NB4 (cell line): Measurements from ENCODE around the gene DPF3.

ENCODE experiments used
- POLR2A ChIP-seq: IDR thresholded peaks from 2 replicates; pipeline ENCODE4 v1.6.1; 2011; ENCODE audit warnings: mild to moderate bottlenecking; ENCODE audit not compliant: insufficient read length; ENCODE audit errors: extremely low read depth
- TF ChIP-seq, protein P1 (sequence below): IDR thresholded peaks from one replicate; pipeline ENCODE4 v1.5.1; 2012; ENCODE audit warnings: low read depth, low read length

DNA sequence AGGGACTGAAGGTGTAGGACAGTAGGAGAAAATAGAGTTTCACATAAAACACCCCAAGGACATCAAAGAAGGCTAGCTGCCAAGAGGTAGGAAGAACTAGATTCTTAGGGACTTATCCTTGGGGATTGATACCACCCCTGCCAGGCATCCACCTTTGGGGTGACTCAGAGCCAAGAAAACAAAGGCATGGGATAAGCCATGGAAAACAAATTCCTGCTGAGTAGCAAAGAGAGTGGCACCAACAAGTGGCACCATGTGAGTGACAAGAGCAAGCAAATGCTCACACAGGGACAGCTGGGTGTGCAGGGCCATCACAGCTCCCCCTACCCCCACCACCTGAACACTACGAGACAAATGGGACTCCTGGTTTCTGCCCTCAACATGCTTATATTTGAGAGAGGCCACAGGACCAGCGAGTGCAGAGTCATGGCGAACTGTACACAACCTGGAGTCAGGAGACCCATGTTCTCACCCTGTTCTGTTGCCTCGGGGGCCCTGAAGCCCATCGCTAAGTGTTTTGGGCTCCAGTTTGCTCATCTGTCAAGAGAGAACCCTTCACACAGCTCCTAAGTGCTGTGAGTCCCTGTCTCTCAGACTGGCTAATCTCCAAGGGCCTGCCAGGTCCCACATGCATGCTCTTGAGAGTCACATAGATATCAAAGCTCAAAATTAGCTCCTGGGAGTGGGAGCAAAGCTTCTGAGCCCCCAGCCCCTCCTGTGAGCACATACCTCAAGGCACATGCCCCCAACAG is 91.9 kb downstream of the DPF3 start:
- TF ChIP-seq, protein P1, sequence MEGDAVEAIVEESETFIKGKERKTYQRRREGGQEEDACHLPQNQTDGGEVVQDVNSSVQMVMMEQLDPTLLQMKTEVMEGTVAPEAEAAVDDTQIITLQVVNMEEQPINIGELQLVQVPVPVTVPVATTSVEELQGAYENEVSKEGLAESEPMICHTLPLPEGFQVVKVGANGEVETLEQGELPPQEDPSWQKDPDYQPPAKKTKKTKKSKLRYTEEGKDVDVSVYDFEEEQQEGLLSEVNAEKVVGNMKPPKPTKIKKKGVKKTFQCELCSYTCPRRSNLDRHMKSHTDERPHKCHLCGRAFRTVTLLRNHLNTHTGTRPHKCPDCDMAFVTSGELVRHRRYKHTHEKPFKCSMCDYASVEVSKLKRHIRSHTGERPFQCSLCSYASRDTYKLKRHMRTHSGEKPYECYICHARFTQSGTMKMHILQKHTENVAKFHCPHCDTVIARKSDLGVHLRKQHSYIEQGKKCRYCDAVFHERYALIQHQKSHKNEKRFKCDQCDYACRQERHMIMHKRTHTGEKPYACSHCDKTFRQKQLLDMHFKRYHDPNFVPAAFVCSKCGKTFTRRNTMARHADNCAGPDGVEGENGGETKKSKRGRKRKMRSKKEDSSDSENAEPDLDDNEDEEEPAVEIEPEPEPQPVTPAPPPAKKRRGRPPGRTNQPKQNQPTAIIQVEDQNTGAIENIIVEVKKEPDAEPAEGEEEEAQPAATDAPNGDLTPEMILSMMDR = no peak
- TF ChIP-seq POLR2A = no peak
